Measurements from ENCODE around the gene ANKDD1B.

Gene ANKDD1B

GRCh38 chr5:75660678-75661465 is 49.6 kb downstream of the ANKDD1B start:
- no peak overlapping the region for H3K27ac ChIP-seq
- DNase-seq (ENCODE audit: low spot score), result no peak

GRCh38 chr5:75662061-75662460 is 50.8 kb downstream of the ANKDD1B start:
- Histone ChIP-seq H3K27ac (no peak overlapping the region), H3K4me3 (no peak overlapping the region)
- DNase-seq (ENCODE audit: low spot score), result no peak
- TF ChIP-seq, protein P1, sequence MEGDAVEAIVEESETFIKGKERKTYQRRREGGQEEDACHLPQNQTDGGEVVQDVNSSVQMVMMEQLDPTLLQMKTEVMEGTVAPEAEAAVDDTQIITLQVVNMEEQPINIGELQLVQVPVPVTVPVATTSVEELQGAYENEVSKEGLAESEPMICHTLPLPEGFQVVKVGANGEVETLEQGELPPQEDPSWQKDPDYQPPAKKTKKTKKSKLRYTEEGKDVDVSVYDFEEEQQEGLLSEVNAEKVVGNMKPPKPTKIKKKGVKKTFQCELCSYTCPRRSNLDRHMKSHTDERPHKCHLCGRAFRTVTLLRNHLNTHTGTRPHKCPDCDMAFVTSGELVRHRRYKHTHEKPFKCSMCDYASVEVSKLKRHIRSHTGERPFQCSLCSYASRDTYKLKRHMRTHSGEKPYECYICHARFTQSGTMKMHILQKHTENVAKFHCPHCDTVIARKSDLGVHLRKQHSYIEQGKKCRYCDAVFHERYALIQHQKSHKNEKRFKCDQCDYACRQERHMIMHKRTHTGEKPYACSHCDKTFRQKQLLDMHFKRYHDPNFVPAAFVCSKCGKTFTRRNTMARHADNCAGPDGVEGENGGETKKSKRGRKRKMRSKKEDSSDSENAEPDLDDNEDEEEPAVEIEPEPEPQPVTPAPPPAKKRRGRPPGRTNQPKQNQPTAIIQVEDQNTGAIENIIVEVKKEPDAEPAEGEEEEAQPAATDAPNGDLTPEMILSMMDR (IDR thresholded peaks at IDR 0.05), result no peak

More at GRCh38 chr5:75660678-75661465, 49.6 kb downstream of the ANKDD1B start:
- TF ChIP-seq, protein P1 (IDR thresholded peaks at IDR 0.05), result no peak
- no peak overlapping the region for H3K4me3 ChIP-seq

GRCh38 chr5:75663579-75664284 is 52.5 kb downstream of the ANKDD1B start:
- Histone ChIP-seq H3K4me3 (no peak overlapping the region), H3K27ac (no peak overlapping the region)
- DNase-seq (ENCODE audit: low spot score), result no peak
- TF ChIP-seq, protein P1 (IDR thresholded peaks at IDR 0.05), result no peak

DNA sequence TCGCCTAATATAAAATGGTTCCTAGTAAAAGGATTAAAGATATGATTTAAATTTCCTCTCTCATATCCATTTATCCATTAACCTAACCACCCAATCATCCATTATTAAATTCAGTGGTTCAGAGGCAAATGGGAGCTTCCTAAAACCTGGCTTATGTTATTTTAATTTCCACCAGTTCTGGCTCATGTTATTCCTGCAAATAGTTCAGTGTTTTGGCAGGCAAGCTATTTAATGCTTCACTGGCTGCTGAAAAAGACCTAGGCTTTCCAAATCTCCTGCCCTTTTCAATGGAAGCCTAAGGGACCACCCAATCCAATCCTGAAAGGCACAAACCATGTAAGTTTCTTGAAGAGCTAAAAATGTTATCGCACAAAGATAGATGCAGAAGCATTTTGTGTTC is 53.7 kb downstream of the ANKDD1B start:
- Histone ChIP-seq H3K27ac (no peak overlapping the region), H3K4me3 (no peak overlapping the region)
- DNase-seq (ENCODE audit: low spot score), result no peak
- TF ChIP-seq, protein P1 (IDR thresholded peaks at IDR 0.05), result no peak

- DNase-seq (ENCODE audit: low spot score), result no peak
- no peak overlapping the region for H3K4me3 ChIP-seq
- H3K27ac ChIP-seq, result no peak overlapping the region
- TF ChIP-seq, protein P1 (IDR thresholded peaks at IDR 0.05), result no peak
Observed at GRCh38 chr5:75666801-75667200, 55.5 kb downstream of the ANKDD1B start.

DNA sequence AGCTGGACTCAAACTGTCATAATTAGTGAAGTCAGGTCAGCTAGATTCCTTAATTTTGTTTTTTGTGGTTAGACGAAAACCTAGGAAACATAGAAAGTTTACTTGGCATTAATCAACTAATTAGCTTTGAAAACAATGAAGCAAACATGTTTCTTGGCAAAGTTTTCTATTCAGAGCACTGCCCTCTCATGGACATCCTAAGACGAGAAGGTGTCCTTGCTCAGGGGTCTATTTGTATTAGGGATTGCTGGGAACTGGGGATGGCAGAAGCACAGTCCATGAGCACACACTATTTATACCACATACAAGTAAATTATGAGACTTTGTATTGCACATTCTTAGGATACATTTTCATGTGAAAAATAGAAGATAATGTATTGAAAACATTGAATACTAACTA is 56.3 kb downstream of the ANKDD1B start:
- no peak overlapping the region for H3K4me3 ChIP-seq
- TF ChIP-seq, protein P1 (IDR thresholded peaks at IDR 0.05), result no peak
- DNase-seq (ENCODE audit: low spot score), result no peak
- H3K27ac ChIP-seq, result no peak overlapping the region

All from coronary artery (tissue), 2 donors.